ENCODE results near the gene TRIO.
A peak's percentile ranks its signal among the peaks of the same experiment; 100 is the strongest.
"Not testable (repeated sequence)": the region's sequence is repeated elsewhere in the genome, so short reads cannot be mapped to it uniquely, and the experiment has no call there.

TRIO gene

DNA sequence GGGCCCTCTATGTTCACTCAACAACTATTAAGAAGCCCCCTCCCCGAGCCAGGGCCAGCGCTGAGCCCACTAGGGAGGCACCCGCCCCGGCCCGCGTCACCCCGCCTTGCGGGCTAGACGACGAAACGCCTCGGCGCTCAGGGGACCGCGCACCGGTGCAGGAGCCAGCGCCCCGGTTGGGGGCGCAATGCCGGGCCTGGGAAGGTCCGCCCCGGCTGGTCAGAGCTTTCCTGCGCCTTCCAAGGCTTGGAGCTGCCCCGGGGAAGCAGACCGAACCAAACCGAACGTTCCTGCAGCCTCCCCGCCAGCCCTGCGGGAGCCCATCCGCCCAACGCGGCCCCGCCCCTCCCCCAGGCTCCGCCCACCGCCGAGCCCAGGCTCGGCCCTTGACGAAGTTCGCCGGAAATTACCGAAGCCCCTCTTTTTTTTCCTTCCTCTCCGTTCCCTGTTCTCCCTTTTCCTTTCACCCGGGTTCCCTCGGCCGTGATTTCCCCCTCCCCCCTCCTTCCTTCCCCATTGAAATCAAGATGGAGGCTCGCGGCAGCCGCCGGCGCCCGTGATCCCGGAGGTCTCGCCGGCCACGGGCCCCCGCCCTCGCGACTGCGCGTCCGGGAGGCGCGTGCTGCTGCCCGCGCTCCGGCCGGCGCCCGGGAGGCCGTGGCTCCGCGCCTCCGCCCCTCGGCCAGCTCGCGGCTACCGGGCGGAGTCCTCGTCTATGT, at the start of gene TRIO:
Gene TRIO, plus strand, starts transcription at position 516 of the 719 bp plus-strand sequence. CDS start 384 bp downstream, outside the sequence.
- TF ChIP-seq, protein P1, sequence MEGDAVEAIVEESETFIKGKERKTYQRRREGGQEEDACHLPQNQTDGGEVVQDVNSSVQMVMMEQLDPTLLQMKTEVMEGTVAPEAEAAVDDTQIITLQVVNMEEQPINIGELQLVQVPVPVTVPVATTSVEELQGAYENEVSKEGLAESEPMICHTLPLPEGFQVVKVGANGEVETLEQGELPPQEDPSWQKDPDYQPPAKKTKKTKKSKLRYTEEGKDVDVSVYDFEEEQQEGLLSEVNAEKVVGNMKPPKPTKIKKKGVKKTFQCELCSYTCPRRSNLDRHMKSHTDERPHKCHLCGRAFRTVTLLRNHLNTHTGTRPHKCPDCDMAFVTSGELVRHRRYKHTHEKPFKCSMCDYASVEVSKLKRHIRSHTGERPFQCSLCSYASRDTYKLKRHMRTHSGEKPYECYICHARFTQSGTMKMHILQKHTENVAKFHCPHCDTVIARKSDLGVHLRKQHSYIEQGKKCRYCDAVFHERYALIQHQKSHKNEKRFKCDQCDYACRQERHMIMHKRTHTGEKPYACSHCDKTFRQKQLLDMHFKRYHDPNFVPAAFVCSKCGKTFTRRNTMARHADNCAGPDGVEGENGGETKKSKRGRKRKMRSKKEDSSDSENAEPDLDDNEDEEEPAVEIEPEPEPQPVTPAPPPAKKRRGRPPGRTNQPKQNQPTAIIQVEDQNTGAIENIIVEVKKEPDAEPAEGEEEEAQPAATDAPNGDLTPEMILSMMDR (conservative IDR thresholded peaks at IDR 0.05; ENCODE audit: low read depth, low read length): peak; percentile 60
- peak within 1 kb of the TSS; percentile 93 for H3K4me3 ChIP-seq (ENCODE audit: low read depth, low read length)

GRCh38 chr5:14097380-14097779, 45.8 kb upstream of the TRIO start:
- not testable (repeated sequence) for H3K4me3 ChIP-seq (ENCODE audit: low read depth, low read length); DNase-seq (ENCODE audit: low read depth)

More for the DNA sequence above, at the start of gene TRIO:
- DNase-seq (ENCODE audit: low read depth): peak; percentile 93

DNA sequence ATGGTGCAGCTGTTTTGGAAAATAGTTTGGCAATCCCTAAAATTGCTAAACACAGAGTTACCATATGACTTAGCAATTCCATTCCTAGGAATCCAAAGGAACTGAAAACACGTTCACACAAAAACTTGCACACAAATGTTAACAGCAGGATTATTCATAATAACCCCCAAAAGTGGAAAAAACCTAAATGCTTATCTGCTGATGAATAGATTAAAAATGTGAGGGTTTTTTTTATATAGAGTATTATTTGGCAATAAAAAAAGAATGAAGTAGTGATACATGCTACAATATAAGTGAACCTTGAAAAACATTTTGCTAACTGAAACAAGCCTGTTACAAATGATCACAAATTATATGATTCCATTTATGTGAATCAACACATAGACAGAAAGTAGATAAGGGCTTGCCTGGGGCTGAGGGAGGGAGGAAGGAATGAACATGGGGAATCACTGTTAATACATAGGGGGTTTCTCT, 45.1 kb upstream of the TRIO start:
- peak; percentile 57 for DNase-seq (ENCODE audit: low read depth)
- no peak overlapping the region for H3K4me3 ChIP-seq (ENCODE audit: low read depth, low read length)
- TF ChIP-seq, protein P1 (conservative IDR thresholded peaks at IDR 0.05; ENCODE audit: low read depth, low read length): no peak

DNA sequence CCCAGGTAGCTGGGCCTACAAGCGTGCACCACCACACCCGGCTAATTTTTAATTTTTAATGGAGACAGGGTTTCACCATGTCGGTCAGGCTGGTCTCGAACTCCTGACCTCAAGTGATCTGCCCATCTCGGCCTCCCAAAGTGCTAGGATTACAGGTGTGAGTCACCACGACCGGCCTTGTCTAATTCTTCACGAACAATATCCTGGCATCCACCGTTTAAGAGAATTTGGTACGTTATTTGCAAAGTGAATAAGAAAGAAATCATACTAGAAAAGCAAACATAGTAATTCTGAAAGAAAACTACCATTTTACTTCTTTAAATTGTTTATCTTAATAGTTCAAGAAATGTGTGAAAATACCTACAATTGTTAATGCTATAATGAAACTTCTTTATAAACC, 42.9 kb upstream of the TRIO start:
- no peak for DNase-seq (ENCODE audit: low read depth)
- TF ChIP-seq, protein P1 (conservative IDR thresholded peaks at IDR 0.05; ENCODE audit: low read depth, low read length): no peak
- H3K4me3 ChIP-seq (ENCODE audit: low read depth, low read length): no peak overlapping the region

- TF ChIP-seq, protein P1 (conservative IDR thresholded peaks at IDR 0.05; ENCODE audit: low read depth, low read length): no peak
- no peak overlapping the region for H3K4me3 ChIP-seq (ENCODE audit: low read depth, low read length)
Observed at GRCh38 chr5:14101922-14102321, 41.2 kb upstream of the TRIO start.

DNA sequence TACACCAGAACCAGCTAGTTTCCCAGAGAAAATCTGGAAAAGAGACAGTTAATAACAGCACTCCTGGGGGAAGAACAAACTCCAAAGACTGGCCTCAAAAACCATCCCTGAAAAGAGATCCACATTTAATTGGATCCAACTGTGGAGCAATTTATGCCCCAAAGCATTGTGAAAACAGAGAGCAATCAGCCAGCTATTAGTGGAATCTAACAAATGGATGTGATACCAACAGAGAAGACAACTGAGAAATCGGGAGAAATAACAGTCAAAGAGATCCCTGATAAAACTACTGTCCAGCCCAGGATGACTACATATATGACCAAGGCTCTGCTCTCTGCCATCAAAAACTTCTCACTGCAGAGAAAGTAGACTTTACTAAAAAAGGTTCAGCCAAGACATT, 40.5 kb upstream of the TRIO start:
- DNase-seq (ENCODE audit: low read depth): no peak
- no peak overlapping the region for H3K4me3 ChIP-seq (ENCODE audit: low read depth, low read length)
- TF ChIP-seq, protein P1 (conservative IDR thresholded peaks at IDR 0.05; ENCODE audit: low read depth, low read length): no peak

More at GRCh38 chr5:14101922-14102321, 41.2 kb upstream of the TRIO start:
- DNase-seq (ENCODE audit: low read depth): peak; percentile 42

DNA sequence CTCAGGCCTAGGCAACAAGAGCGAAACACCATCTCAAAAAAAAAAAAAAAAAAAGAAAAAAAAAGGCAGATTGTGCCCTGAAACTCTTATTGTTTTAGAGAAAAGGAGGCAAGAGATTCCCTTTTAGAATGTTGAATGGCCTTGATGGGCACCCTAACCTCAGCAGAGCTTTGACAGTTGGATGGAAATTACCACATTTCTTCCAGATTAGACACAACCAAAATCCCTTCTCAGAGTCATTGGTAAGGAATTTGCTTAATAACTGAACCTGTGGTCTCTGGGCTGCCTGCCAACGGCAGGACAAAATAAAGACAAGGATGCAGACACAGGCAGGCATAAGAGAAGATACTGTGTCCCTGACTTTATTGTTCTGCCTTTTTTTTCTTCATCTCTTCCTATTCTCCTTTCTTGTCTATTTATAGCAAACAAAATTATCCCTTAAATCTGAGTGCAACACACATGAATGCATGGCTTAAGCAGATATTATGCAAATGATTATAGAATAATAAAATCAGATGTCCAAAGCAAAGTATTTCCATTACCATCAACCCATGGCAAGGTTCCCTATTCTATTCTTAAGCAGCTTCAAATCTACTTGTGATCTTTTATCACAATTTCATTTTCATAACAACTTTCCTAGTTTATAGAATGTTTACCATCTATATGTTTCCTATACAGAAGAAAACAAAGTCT, 37.3 kb upstream of the TRIO start:
- no peak overlapping the region for H3K4me3 ChIP-seq (ENCODE audit: low read depth, low read length)
- TF ChIP-seq, protein P1 (conservative IDR thresholded peaks at IDR 0.05; ENCODE audit: low read depth, low read length): no peak
- peak; percentile 91 for DNase-seq (ENCODE audit: low read depth)

Data from choroid plexus epithelial cell (primary cell).